DMS114 treated with DMSO at 0.1 percent for 48 hours (cell line): ENCODE data around the gene NR3C2.

Experiments used
- DNase-seq: peaks from one replicate; lab custom pipeline; 2025; ENCODE audit not compliant: unreplicated experiment; lab: John Stamatoyannopoulos, UW

The NR3C2 gene

GRCh38 chr4:148266921-148267320 is 175.3 kb downstream of the NR3C2 start:
- no peak for DNase-seq

GRCh38 chr4:148266240-148266639 is 176.0 kb downstream of the NR3C2 start:
- DNase-seq = no peak

GRCh38 chr4:148265627-148266026 is 176.6 kb downstream of the NR3C2 start:
- no peak for DNase-seq

- no peak for DNase-seq
Observed at GRCh38 chr4:148263802-148264201, 178.4 kb downstream of the NR3C2 start.

GRCh38 chr4:148263127-148263526 is 179.1 kb downstream of the NR3C2 start:
- no peak for DNase-seq

- no peak for DNase-seq
Observed at GRCh38 chr4:148261848-148262247, 180.4 kb downstream of the NR3C2 start.

GRCh38 chr4:148259841-148260240 is 182.4 kb downstream of the NR3C2 start:
- DNase-seq = no peak

GRCh38 chr4:148258535-148258934 is 183.7 kb downstream of the NR3C2 start:
- DNase-seq = no peak

- DNase-seq = no peak
Observed at GRCh38 chr4:148255344-148255720, 186.9 kb downstream of the NR3C2 start.

- no peak for DNase-seq
Observed at GRCh38 chr4:148254621-148255343, 187.4 kb downstream of the NR3C2 start.

GRCh38 chr4:148253768-148254167 is 188.4 kb downstream of the NR3C2 start:
- no peak for DNase-seq

- DNase-seq = no peak
Observed at GRCh38 chr4:148248824-148249223, 193.4 kb downstream of the NR3C2 start.

- no peak for DNase-seq
Observed at GRCh38 chr4:148245015-148245414, 197.2 kb downstream of the NR3C2 start.

GRCh38 chr4:148243837-148244236 is 198.4 kb downstream of the NR3C2 start:
- DNase-seq = no peak

GRCh38 chr4:148240241-148240640 is 202.0 kb downstream of the NR3C2 start:
- DNase-seq = no peak

GRCh38 chr4:148239494-148239985 is 202.7 kb downstream of the NR3C2 start:
- DNase-seq = no peak

- no peak for DNase-seq
Observed at GRCh38 chr4:148238811-148239493, 203.3 kb downstream of the NR3C2 start.

- DNase-seq = no peak
Observed at GRCh38 chr4:148238086-148238485, 204.1 kb downstream of the NR3C2 start.

GRCh38 chr4:148235809-148236208 is 206.4 kb downstream of the NR3C2 start:
- no peak for DNase-seq

- DNase-seq = no peak
Observed at GRCh38 chr4:148229798-148230197, 212.4 kb downstream of the NR3C2 start.

- DNase-seq = no peak
Observed at GRCh38 chr4:148229028-148229427, 213.2 kb downstream of the NR3C2 start.

GRCh38 chr4:148227147-148227546 is 215.1 kb downstream of the NR3C2 start:
- no peak for DNase-seq

GRCh38 chr4:148226341-148226740 is 215.9 kb downstream of the NR3C2 start:
- DNase-seq = no peak
